HG02571 (cell line): Measurements from ENCODE around the gene CLMP.
A peak's percentile ranks its signal among the peaks of the same experiment; 100 is the strongest.
"Not testable (repeated sequence)": the region's sequence is repeated elsewhere in the genome, so short reads cannot be mapped to it uniquely, and the experiment has no call there.

Experiments used
- ATAC-seq: cut with Tn5 transposase; IDR thresholded peaks from one replicate; pipeline ENCODE4 v1.9.1; 2021; ENCODE audit warnings: mild to moderate bottlenecking, moderate library complexity; ENCODE audit not compliant: unreplicated experiment

Gene CLMP

DNA sequence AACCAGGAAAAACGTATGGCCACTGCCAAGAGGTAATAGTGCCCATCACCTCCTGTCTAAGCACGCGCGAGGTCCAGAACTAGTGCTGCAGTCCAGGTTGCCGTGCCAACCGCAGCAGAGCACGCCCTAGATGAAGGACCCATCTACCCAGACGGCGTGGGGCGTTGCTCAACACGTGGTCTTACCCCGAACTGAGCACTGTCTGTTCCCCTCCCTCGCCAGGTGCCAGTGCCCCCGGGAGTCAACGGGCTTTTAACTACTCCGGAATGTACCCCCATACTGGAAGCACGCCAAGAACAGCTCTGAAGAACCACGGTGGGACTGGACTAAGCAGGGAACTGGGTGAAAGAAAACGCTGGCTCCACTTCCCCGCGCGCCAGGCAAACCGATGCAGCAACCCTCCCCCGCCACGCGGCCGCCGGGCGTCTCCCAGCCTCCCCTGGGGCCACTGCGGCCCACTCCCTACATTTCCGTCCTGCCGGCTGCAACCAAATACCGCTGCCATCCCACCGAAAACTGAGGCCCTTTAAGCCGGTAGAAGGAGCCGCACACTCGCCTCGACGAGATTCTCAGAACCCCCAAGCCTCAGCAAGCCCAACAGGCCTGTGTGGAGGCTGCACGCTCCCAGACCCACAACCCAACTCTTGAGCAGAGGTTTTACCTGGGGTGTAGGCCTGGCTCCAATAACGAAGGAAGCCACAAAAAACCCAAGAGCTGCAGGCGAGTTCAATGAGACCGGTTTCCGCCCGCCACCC is 133.5 kb downstream of the CLMP start, which contains the start of gene HSPA8:
Gene HSPA8 (minus strand): TSS at position 734 of the 755 bp plus-strand sequence. CDS start 812 bp downstream, outside the sequence.
- peak; percentile 19 for ATAC-seq

DNA sequence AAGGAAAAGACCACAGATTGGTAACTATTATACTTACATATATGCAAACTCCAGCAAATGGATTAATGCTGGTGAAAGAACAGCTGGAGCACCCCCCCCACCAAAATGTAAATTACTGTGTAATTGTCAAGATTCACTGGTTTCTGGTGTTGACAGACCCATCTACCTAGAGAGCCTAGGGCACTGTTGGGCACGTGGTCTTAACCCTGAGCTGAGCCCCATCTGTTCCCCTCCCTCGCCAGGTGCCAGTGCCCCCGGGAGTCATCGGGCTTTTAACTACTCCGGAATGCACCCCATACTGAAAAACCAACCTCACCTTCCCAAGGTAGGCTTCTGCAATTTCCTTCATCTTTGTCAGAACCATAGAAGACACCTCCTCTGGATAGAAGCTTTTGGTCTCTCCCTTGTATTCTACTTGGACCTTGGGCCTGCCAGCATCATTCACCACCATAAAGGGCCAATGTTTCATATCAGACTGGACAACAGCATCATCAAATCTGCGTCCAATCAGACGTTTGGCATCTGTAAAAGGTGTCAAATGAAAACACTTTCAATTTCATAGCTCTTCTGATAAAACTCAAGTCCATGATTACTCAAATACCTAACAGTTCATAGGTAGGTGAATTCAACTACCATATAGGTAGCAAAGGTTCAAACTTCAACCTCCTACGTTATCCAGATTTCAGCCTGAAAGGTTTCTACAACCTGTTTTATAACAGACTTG is 134.6 kb downstream of the CLMP start:
- ATAC-seq, result no peak

DNA sequence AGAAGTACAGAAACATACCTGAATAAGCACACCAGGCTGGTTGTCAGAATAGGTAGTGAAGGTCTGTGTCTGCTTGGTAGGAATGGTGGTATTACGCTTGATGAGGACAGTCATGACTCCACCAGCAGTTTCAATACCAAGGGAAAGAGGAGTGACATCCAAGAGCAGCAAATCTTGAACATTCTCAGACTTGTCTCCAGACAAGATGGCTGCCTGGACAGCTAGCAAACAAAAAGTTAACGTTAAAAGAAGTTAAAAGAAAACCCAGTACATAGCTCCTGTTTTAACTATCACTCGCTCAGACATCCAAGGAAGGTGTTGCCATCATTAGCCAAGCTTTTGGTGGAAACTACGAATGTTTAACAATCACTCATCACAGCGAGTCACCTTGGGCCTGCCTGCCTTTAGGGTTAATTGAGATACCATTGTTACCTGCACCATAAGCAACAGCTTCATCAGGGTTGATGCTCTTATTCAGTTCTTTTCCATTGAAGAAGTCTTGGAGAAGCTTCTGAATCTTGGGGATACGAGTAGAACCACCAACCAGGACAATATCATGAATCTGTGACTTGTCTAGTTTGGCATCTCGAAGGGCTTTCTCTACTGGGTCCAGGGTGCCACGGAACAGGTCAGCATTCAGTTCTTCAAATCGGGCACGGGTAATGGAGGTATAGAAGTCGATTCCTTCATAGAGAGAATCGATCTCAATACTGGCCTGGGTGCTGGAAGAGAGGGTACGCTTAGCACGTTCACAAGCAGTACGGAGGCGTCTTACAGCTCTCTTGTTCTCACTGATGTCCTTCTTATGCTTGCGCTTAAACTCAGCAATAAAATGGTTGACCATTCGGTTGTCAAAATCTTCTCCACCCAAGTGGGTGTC is 135.8 kb downstream of the CLMP start:
- ATAC-seq, result not testable (repeated sequence)

DNA sequence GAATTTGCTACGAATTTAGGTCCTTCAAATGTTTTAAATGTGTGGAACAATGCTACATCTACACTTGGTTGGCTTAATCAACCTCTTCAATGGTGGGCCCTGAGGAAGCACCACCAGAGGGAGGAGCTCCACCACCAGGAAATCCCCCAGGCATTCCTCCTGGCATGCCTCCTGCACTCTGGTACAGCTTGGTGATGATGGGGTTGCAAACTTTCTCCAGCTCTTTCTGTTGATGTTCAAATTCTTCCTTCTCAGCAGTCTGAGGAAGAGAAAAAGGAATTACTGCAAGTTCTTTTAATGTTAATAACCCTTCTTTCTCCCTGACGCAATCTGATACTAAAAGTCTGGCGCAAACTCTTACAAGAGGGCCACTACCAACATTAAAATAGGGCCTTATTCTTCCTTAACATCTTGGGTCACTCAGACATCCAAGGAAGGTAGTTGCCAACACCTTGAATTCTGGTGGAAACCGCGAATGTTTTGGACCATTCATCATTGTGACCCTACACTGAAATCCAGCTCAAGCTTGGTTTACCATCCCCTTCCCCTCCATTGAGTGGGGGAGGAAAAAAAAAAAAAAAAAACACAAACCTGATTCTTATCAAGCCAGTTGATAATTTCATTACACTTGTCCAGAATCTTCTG is 137.3 kb downstream of the CLMP start:
- ATAC-seq, result no peak

DNA sequence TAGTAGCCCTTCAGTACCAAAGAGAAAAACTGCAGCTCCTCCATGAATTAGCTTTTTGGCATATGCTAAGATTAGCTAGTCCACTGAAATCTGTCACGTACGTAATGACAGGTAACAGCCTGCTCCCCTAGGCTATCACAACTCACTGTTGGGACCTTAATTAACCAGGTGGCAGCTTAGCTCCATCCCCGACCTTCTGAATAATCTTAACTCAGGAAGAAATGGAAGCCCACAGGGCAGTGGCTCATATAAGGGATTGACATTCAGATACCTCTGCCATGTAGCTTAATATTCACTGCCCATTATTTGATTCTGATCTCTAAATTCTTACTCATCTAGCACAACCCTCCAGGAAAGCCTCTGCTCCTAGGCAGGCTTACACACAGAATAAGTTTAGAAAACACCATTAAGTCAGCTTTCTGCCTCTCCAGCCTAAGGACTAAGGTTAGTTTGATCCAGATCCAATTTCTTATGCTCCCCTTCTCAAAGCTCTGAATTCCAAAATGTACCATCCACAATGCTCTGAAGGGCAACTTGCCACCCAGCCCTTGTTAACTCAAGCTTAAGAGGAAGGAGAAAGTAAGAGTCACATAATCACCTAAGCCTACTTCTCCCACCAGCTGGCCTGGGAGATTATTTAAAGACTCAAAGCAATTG is 138.1 kb downstream of the CLMP start:
- no peak for ATAC-seq

DNA sequence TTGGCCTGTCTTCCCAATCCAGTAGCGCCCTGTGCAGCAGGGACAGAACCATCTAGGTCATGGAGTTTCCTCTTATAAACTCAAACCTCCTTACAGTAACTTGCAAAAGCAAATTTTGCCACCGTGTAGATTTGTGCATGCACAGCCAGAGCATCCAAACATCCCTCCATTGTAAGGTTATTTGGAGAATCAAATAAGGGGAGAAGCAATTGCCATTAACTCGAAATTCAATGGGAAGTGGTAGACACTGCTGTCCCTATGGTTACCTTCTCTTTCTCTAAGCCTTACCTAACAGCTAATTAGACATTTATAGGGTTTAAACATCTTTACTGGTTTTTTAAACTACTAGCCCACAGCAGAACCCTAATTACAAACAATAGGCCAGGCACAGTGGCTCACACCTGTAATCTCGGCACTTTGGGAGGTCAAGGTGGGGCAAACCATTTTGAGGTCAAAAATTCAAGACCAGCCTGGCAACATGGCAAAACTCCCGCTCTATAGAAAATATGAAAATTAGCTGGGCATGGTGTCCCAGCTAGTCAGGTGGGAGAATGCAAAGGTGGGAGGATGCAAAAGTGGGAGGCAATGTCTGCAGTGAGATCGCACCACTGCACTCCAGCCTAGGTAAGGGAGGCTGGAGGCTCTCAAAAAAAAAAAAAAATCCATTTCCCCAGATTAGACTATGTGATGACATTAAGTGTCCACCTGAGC is 139.7 kb downstream of the CLMP start:
- ATAC-seq, result no peak

DNA sequence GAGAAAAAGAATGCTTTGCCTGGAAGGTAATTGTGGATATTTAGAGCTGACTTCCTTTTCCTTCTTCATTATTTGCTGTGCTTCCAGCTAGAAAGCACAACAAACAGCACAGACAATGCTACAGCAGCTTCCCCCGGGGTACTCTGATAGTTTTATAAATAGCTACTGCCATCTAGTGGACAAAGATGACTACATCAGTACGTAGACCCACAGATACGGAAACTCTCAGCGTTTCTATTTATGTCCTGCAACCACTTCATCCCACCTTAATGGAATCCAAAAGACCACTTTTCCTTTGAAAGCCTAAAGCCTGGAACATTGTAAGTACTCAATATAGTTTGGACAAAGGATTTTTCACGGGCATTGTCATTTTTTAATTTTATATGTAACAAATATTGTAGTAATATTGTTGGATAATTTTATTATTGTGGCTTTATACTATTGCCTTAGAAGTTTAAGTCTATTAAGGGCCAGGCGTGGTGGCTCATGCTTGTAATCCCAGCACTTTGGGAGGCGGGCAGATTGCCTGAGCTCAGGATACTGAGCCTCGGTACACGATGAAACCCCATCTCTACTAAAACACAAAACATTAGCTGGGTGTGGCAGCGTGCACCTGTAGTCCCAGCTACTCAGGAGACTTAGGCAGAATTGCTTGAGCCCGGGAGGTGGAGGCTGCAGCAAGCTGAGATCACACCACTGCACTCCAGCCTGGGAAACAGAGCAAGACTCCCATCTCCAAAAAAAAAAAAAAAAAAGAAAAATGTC is 140.6 kb downstream of the CLMP start:
- ATAC-seq, result no peak

DNA sequence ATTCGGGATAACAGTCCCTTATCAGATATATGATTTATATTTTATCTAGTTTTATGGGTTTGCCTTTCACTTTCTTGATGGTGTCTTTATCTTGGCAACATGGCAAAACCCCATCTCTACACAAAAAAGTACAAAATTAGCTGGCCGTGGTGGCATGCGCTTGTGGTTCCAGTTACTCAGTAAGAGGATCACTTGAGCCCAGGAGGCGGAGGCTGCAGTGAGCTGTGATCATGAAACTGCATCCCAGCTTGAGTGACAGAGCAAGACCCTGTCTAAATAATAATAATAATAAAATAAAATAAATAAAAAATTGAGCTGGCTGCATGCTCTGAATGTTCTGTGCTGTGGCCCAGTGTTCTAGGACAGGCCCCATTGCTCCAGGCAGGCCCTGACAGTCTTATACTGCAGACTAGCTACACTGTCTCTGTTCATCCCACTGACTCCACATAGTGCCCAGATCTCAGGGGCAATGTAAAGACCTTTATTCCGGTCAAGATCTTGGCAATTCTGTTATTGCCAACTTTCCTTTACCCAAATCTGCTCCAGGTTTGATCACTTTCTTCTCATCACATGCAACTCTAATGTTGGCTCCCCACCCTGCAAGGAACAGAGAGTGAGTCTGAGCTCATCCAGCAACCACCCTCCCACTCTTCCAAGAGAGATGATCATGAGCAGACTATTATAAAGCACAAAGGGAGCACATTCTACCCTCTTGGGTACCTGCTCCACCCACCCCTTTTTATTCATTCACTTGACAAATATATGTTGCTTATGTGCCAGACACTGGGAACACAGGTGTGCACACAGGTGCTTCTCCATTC is 141.9 kb downstream of the CLMP start:
- no peak for ATAC-seq

DNA sequence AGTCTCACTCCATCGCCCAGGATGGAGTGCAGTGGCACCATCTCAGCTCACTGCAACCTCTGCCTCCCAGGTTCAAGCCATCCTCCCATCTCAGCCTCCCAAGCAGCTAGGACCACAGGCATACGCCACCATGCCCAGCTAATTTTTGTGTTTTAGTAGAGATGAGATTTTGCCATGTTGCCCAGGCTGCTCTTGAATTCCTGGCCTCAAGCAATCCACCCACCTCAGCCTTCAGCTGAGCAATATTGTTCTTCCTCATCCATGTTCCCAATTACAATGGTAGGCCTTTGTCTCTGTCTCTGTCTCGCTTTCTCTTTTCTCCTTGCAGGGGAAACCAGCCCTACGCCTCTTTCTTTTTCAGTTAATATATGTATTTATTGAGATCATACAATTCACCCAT is 143.4 kb downstream of the CLMP start:
- no peak for ATAC-seq

DNA sequence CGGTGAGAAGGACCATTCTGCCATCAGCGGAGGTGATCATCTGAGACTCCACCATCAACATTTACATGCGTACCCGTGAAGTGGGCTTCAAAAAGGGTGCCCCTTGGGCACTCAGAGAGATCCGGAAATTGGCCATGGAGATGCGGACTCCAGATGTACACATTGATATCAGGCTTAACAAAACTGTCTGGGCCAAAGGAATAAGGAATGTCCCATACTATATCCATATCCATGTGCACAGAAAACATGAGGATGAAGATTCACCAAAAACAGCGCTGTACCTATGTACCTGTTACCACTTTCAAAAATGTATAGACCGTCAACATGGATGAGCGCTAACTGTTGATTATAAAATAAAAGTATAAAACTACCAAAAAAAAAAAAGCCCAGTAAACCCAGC is 143.9 kb downstream of the CLMP start:
- ATAC-seq, result no peak

DNA sequence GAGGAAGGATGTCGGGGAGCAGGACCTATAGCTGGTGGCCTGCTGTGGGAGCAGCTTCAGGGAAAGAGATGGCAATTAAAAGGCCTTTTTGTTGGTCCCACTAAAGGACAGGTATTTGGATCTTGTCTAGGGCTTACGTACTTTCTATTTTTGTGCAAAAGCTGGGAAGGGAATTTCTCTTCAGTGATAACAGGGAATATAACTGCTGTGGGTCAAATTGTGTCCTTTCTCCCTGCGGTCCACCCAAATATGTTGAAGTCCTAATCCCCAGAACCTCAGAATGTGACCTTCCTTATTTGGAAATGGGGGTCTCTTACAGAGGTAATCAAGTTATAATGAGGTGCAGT is 147.1 kb downstream of the CLMP start:
- no peak for ATAC-seq

DNA sequence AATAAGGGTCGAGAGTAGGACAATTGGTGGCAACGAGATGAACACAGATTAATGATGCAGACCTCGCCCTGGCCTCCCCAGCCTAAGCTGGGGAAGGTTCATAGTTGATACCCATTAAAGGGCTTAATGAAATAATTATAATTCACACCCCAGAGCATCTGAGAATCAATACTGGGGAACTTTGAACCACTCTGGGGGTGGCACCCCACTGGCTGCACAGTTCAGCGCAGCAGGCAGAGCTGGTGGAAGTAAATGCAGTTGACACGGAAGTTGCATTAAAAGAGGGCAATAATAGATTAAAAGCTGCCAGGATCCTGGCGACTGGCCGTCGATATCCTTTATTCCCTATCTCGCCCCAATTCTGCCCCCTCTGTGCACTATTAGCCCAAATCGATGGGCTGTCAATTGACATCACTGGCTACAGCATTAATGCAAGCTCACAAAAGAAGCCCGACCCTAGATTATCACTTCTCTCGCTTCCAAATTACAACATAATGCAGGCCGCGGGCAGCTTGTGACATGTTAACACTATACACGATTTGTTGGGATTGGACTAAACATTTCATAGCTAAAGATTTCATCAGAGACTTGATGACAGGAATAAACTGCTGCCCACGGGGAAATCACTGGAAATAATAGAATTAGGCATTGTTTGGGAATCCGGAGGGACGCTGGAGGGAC is 147.6 kb downstream of the CLMP start:
- no peak for ATAC-seq

DNA sequence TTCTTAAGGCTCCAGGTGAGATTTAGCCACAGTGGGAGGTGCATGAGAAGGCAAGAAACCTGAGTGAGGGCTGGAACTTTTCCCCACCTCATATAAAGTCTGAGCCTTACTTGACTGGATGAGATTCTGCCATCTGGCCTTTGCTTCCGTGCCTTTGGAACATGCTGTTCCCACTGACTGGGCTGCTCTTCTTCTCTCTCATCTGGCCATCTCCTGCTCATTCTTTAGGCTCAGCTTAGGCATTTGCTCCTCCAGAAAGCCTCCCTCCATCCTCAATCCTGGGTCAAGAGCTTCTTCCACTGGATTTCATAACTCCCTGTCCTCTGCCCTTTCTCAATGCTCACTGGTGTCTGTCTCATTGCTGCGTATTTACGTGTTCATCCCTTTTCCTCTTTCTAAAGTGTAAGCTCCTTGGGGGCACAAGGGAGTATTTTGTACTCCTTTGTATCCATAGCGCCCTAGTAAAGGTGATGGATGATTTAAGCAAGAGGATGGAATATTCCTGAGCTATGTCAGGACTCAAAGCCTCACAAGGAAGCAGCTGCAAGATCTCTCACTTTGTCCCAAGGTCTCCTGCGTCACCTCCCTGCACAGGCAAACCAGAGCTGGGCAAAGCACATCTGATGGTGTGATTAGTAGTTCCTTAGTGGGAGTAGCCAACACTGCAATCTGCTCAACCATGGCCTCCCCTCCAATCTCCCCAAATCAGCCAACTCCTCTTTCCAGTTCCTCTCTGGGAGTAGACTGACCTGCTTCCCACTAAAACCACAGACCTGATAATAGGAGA is 148.4 kb downstream of the CLMP start:
- no peak for ATAC-seq

DNA sequence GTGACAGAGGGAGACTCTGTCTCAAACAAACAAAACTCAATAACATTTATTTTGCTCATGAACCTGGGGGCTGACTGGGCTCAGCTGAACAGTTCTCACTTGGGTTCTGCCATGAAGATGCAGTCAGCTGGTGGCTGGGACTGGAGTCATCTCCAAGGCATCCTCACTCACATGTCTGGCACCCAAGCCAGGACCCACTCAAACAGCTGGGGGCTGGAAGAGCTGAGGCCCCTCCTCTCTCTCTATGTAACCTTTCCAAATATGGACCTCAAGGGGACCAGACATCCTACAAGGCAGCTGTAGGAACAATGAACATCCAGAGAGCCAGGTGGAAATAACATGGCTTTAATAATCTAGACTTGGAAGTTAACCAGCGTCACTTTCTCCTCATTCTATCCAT is 149.9 kb downstream of the CLMP start:
- no peak for ATAC-seq

DNA sequence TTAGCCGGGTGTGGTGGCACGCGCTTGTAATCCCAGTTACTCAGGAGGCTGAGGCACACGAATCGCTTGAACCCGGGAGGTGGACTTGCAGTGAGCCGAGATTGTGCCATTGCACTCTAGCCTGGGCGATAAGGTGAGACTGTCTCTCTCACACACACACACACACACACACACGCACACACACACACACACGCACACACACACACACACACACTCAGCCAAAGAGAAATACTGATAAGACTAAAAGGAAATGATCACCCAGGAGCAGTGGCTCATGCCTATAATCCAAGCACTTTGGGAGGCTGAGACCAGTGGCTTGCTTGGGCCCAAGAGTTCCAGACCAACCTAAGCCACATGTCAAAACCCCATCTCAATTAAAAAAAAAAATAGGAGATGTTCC is 153.9 kb downstream of the CLMP start:
- no peak for ATAC-seq

DNA sequence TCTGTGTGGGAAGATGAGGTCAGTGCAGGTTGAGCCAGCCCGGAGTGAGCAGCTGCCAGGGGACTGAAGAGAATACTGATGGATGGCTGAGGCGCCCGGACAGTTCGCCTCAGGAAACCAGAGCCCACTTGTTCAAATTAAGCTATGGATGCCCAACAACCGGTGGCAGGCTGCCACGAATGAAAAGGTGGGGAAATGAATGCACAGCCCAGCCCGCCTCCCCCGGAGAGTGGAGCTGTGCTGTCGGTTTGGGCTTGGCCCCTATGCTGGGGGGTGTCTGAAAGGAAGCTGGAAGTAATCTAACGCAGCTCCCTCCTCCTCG is 155.0 kb downstream of the CLMP start:
- no peak for ATAC-seq

DNA sequence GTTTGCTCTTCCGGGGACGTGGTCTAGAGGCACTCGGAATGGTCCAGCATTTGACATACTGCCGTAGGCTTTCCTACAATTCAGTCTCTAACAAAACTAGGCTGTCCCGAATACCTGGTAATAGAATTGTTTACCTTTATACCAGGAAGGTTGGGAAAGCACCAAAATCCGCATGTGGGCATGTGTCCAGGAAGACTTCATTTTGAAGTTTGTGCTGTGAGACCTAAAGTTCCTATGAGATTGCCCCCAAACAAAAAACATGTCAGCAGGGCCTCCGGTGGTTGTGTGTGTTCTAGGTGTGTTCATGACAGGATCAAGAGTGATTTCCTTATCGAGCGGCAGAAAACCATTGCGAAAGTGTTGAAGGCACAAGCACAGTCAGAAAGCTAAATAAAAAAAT is 159.2 kb downstream of the CLMP start:
- ATAC-seq, result no peak
